ENCODE measurements around the gene TMEM163. TPM values are rescaled to one million over a fixed set of nuclear protein-coding genes. Genes with fewer than 3 reads are reported as not detected.

The TMEM163 gene
- total RNA-seq, 1 donor from 2014 or later, result 0.21 TPM

DNA sequence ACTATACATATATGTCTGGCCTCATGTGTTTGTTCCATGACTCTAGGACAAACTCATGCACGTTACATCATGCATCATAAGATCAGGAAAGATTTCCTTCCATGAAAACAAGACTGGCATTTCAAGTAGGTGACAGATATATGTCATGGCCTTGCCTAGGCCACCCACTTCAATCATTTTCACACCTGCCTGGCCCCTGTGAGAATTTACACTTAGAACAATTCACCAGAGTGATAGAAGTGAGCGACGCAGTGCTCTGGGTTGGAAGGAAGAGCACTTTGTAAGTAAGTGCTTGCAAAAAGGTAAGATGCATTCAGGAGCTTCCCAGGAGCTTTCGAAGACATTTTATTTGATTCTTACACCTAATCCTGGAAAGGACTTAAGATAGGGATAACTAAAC is 39.5 kb downstream of the TMEM163 start:
- no peak for DNase-seq (ENCODE audit: low spot score)
- peaks cover 6% of the 10 kb centered on the region for H3K9me3 Mint-ChIP-seq
- intact Hi-C loops (cut with micrococcal nuclease), result loop anchor here (5.0 kb wide), 1 partner anchor 562 kb away; no protein-coding TSS in a partner anchor
- H3K27me3 Mint-ChIP-seq (ENCODE audit: insufficient read depth), result peaks cover 17% of the 10 kb centered on the region
- peaks cover 11% of the 10 kb centered on the region for H3K36me3 Mint-ChIP-seq (ENCODE audit: low read depth)
- no peak overlapping the region for H3K27ac Mint-ChIP-seq
- peaks cover 76% of the 10 kb centered on the region for H3K4me1 Mint-ChIP-seq (ENCODE audit: low read depth)
- peak overlapping the region; percentile 8 for H3K4me3 Mint-ChIP-seq

DNA sequence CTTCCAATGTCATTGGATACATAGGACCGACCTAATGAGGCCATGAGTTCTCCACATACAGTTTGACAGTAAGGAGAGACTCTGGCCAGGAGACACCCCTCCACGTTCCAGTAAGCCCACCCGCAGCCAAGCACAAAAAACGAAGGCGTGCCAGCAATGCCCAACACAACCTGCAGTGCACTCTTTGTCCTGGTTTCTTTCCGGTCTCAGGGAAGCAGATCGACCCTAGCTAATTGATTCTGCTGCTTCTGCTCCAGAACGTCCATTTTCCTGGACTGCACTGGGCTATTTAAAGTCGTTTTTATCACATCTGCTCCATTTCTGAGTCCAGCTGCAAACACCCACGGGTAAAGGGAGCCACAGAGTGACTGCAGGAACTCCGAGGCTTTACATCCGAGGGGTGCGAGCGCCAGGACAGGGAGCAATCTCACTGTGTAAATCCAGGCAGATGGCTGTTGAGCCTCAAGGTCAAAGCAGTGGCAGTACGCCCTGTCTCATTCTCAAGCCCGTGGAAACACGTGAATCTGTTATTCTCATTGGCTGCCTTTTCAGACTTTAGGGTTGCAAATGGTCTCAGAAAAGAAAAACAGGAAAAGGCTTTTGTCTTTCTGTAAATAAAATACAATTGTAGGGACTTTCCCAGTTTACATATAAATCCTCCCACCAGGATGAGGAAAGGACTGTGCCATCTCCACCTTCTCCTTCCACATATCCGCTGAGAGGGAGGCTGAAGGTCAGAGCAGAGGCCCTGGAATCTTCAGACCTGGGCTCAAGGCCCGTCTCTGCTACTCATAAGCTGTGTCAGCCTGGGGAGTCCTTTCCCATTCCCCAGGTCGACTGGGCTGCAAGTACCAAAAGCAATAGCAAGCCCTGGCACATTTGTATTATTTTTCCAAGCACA is 40.7 kb downstream of the TMEM163 start:
- Mint-ChIP-seq H3K27ac (no peak overlapping the region), H3K4me3 (no peak overlapping the region), H3K9me3 (peaks cover 6% of the 10 kb centered on the region), H3K4me1 (ENCODE audit: low read depth) (peaks cover 70% of the 10 kb centered on the region), H3K27me3 (ENCODE audit: insufficient read depth) (peaks cover 25% of the 10 kb centered on the region), H3K36me3 (ENCODE audit: low read depth) (peaks cover 14% of the 10 kb centered on the region)
- DNase-seq (ENCODE audit: low spot score), result no peak
- intact Hi-C loops (cut with micrococcal nuclease), result loop anchor here (5.0 kb wide), 1 partner anchor 561 kb away; no protein-coding TSS in a partner anchor

DNA sequence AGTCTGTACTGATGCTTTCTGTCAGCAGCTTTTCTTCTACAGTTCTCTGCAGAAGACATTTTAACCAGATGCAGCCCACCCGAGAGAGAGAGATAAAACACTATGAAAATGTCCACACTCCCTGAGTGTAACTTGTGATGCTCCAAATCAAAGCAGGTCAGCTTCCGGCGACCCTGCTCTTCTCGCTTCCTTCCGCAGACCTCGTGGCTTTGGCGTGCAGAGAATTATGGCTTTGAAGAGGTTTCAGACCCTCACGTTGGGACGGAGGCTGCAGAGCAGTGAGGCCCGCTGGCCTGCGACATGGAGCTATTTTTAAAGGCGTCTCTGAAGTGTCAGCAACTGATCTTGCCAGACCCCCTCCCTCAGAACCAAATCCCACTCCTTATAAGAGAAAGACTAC is 41.8 kb downstream of the TMEM163 start:
- peaks cover 68% of the 10 kb centered on the region for H3K4me1 Mint-ChIP-seq (ENCODE audit: low read depth)

DNA sequence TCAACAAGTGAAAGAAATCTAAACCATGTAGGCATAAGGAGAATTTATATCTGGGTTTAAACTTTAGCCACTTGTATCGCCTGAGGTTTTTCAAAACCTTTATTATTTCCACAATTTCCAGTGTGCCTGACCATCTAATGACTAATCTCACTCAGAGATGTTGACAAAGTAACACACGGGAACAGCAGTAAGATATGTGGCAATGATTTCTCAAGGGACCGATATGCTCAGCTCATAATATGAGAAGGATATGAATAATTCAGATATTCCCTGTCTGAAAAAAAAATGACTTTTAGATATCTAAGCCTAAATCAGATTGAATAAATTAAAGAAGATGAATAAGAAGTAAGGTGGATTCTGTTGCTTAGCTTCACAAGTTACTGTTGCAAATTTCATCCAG is 43.5 kb downstream of the TMEM163 start:
- Mint-ChIP-seq H3K27me3 (ENCODE audit: insufficient read depth) (peaks cover 22% of the 10 kb centered on the region), H3K9me3 (no peaks in the 10 kb centered on the region), H3K36me3 (ENCODE audit: low read depth) (peaks cover 9% of the 10 kb centered on the region), H3K4me3 (no peak overlapping the region), H3K4me1 (ENCODE audit: low read depth) (peaks cover 71% of the 10 kb centered on the region), H3K27ac (no peak overlapping the region)
- intact Hi-C loops (cut with micrococcal nuclease), result loop anchor here (5.0 kb wide), 1 partner anchor 558 kb away; no protein-coding TSS in a partner anchor
- DNase-seq (ENCODE audit: low spot score), result no peak

More for the DNA sequence above, 41.8 kb downstream of the TMEM163 start:
- intact Hi-C loops (cut with micrococcal nuclease), result loop anchor here (5.0 kb wide), 1 partner anchor 560 kb away; no protein-coding TSS in a partner anchor
- H3K36me3 Mint-ChIP-seq (ENCODE audit: low read depth), result peaks cover 15% of the 10 kb centered on the region
- no peak for DNase-seq (ENCODE audit: low spot score)
- peaks cover 23% of the 10 kb centered on the region for H3K27me3 Mint-ChIP-seq (ENCODE audit: insufficient read depth)
- H3K9me3 Mint-ChIP-seq, result peaks cover 6% of the 10 kb centered on the region
- H3K4me3 Mint-ChIP-seq, result no peak overlapping the region
- no peak overlapping the region for H3K27ac Mint-ChIP-seq

DNA sequence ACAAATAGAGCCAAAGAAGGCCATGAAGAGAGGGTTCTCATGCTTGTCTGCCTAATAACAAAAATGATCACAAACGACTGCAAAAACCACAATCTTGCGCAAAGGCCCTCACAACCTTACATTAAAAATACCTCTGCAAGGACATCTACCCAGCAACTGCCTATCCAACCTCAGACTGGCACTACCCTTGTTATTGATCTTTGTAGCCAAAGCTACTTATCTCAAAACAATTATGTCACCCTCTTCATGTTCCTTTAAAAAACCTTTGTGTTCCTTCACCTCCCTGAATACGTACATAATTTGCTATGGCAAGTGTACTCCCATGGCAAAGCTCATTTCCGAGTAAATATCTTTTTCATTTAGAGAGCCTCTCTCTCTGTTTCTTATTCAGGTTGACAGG is 44.1 kb downstream of the TMEM163 start:
- Mint-ChIP-seq H3K4me3 (no peak overlapping the region), H3K4me1 (ENCODE audit: low read depth) (peaks cover 71% of the 10 kb centered on the region), H3K27ac (no peak overlapping the region), H3K27me3 (ENCODE audit: insufficient read depth) (peaks cover 22% of the 10 kb centered on the region), H3K36me3 (ENCODE audit: low read depth) (peaks cover 9% of the 10 kb centered on the region), H3K9me3 (no peaks in the 10 kb centered on the region)
- intact Hi-C loops (cut with micrococcal nuclease), result loop anchor here (5.0 kb wide), 1 partner anchor 557 kb away; no protein-coding TSS in a partner anchor
- no peak for DNase-seq (ENCODE audit: low spot score)

DNA sequence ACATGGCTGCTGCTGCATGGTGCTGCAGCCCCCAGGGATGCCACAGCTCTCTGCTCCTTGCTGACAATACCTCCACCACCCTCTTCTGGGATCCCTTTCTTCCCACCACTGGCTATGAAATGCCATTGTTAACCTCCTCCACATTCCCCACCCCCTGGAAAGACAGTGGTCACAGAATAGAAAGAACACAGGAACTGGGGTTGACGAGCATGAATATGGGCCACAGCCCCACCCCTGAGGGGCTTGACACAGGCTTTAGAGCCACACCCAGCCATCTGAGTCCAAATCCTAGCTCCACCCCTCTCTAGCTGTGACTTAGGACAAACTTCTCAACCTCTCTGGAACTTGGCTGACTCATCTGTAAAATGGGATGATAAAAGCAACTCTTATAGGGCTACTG is 47.3 kb downstream of the TMEM163 start:
- DNase-seq (ENCODE audit: low spot score), result no peak
- H3K4me3 Mint-ChIP-seq, result peak overlapping the region; percentile 11
- H3K36me3 Mint-ChIP-seq (ENCODE audit: low read depth), result peaks cover 4% of the 10 kb centered on the region
- intact Hi-C loops (cut with micrococcal nuclease), result no loop called here
- peak overlapping the region; percentile 21 for H3K27ac Mint-ChIP-seq
- H3K4me1 Mint-ChIP-seq (ENCODE audit: low read depth), result peaks cover 61% of the 10 kb centered on the region
- H3K9me3 Mint-ChIP-seq, result no peaks in the 10 kb centered on the region
- H3K27me3 Mint-ChIP-seq (ENCODE audit: insufficient read depth), result peaks cover 30% of the 10 kb centered on the region

DNA sequence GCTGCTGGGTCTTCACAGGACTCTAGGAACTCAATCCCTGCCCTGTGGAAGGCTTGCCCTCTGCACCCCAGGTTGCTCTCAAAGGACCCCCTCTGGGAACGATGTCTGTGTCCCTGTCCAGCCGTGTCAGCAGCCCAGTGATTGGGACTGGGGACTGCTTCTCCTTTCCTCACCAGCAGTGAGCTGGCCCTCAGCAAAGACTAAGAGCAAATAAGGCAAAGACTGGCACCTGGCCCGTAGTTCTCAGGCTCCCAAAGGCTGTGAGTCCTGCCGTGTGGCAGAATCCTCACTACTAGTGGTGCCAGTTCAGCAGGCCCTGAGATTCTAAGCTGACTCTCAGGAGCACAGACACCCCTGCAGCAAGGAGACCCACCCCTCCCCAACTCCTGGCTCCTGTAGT is 47.8 kb downstream of the TMEM163 start:
- peaks cover 59% of the 10 kb centered on the region for H3K4me1 Mint-ChIP-seq (ENCODE audit: low read depth)
- peak overlapping the region; percentile 56 for H3K4me3 Mint-ChIP-seq
- no peaks in the 10 kb centered on the region for H3K9me3 Mint-ChIP-seq
- H3K36me3 Mint-ChIP-seq (ENCODE audit: low read depth), result peaks cover 4% of the 10 kb centered on the region
- no peak for DNase-seq (ENCODE audit: low spot score)
- peaks cover 34% of the 10 kb centered on the region for H3K27me3 Mint-ChIP-seq (ENCODE audit: insufficient read depth)
- H3K27ac Mint-ChIP-seq, result peak overlapping the region; percentile 42
- intact Hi-C loops (cut with micrococcal nuclease), result loop anchor here (1.0 kb wide), 1 partner anchor 12 kb away; no protein-coding TSS in a partner anchor

DNA sequence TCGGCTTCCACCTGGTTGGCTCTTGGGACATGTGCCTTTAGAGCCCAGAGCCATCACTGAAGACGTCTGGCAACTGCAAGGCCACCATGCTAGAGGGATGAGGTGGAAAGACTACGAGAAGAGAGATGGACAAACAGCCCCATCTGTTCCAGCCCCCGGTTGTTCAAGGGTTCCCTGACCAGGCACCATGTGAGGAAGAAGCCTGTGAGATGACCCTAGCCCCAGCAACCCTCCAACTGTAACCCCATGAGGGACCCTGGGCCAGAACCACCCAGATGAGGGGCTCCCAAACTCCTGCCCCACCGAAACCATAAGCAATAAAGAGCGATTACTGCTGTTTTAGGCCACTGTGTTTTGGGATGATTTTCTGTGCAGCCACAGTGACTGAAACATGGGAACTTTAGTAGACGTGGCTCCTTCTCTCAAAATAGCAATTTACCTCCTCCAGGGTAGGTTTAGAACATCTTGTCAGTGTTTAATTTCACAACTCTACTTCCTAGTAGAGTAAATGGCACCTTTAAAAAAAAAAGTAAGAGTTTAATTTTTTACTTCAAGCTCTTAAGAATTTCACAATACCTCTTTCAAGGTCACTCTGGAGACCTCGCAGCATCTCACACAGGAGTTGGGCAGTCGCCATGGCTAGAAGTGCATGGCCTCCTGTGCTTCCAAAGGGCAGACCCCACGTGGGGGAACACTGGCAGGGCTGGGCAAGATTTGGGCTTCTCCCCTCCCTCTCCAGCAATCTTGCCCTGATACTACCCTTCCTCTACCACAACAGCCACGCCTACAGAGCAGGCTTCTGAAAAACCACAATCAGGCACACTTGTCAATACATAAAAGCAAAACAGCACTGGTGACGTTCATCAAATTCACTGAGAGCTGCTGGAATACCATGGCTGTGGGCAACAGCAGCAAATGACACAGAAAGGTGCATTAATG is 48.8 kb downstream of the TMEM163 start:
- peaks cover 35% of the 10 kb centered on the region for H3K27me3 Mint-ChIP-seq (ENCODE audit: insufficient read depth)
- intact Hi-C loops (cut with micrococcal nuclease), result loop anchor here (1.0 to 5.0 kb wide), 6 partner anchors 13 to 548 kb away; partner anchors contain the start of gene RAB3GAP1
- no peaks in the 10 kb centered on the region for H3K9me3 Mint-ChIP-seq
- H3K4me3 Mint-ChIP-seq, result peak overlapping the region; percentile 27
- DNase-seq (ENCODE audit: low spot score), result peak; percentile 44
- peaks cover 4% of the 10 kb centered on the region for H3K36me3 Mint-ChIP-seq (ENCODE audit: low read depth)
- H3K27ac Mint-ChIP-seq, result peak overlapping the region; percentile 27
- peaks cover 59% of the 10 kb centered on the region for H3K4me1 Mint-ChIP-seq (ENCODE audit: low read depth)

DNA sequence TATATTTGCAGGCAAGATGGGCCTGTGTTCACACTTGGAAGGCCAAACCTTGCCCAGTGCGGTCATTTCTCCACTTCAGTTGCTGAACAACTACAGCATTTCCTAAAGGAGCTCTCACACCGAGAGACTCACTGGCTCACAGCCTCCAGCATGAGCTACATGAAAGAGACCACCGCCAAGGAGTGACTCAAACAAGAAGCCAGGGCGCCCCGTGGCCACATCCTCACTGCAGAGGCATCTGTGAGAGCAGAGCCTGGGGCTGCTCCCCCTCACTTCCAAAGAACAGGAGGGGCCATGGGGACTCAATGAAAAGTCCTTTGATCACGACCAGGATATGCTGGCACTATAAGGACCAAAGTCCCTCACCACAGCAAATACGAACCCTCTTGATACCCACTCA is 50.0 kb downstream of the TMEM163 start:
- peaks cover 34% of the 10 kb centered on the region for H3K27me3 Mint-ChIP-seq (ENCODE audit: insufficient read depth)
- H3K4me1 Mint-ChIP-seq (ENCODE audit: low read depth), result peaks cover 59% of the 10 kb centered on the region
- H3K27ac Mint-ChIP-seq, result peak overlapping the region; percentile 47
- peak; percentile 74 for DNase-seq (ENCODE audit: low spot score)
- peak overlapping the region; percentile 37 for H3K4me3 Mint-ChIP-seq
- intact Hi-C loops (cut with micrococcal nuclease), result loop anchor here (2.0 to 5.0 kb wide), 5 partner anchors 43 to 547 kb away; partner anchors contain the start of gene RAB3GAP1
- peaks cover 4% of the 10 kb centered on the region for H3K36me3 Mint-ChIP-seq (ENCODE audit: low read depth)
- H3K9me3 Mint-ChIP-seq, result no peaks in the 10 kb centered on the region

DNA sequence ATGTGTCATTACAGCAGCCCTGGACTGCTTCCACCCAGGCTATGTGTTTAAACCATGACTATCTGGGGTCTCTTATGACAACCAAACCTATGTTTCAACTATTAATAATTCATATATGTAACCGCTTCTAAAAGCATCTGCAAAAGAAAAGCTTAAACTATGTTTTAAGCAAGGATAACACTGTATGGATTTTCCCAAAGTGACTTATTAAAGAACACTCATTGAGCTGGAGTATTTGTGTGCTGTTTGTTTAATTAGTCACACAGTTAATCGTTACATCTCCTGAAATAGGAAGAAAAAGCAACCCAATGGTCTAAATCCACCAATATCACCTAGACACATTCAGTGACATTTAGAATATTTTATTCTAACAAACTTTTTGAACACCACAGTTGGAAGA is 51.3 kb downstream of the TMEM163 start:
- peaks cover 49% of the 10 kb centered on the region for H3K4me1 Mint-ChIP-seq (ENCODE audit: low read depth)

DNA sequence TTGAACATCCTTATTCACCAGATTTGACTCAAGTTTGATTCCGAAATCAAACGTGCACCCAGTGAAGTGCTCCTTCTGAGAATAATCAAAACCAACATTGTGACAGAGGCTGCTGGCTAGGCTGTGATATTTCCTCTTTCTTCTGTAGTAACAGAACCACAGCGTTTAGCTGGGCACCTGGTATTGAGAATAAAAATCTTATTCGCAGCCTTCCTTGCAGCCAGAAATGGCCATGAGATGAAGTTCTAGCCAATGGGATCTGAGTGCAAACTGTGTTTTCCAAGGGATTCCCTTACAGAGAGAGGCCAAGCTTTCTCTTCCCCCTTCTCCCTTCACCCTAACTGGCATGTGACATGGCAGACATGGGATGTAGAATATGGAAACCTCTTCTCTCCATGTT is 51.7 kb downstream of the TMEM163 start:
- no peaks in the 10 kb centered on the region for H3K36me3 Mint-ChIP-seq (ENCODE audit: low read depth)
- H3K27me3 Mint-ChIP-seq (ENCODE audit: insufficient read depth), result peaks cover 33% of the 10 kb centered on the region
- intact Hi-C loops (cut with micrococcal nuclease), result loop anchor here (5.0 kb wide), 2 partner anchors 45 to 545 kb away; no protein-coding TSS in a partner anchor
- H3K27ac Mint-ChIP-seq, result no peak overlapping the region
- no peak overlapping the region for H3K4me3 Mint-ChIP-seq
- peaks cover 46% of the 10 kb centered on the region for H3K4me1 Mint-ChIP-seq (ENCODE audit: low read depth)
- DNase-seq (ENCODE audit: low spot score), result no peak
- no peaks in the 10 kb centered on the region for H3K9me3 Mint-ChIP-seq

More for the DNA sequence above, 51.3 kb downstream of the TMEM163 start:
- Mint-ChIP-seq H3K27me3 (ENCODE audit: insufficient read depth) (peaks cover 32% of the 10 kb centered on the region), H3K27ac (no peak overlapping the region), H3K9me3 (no peaks in the 10 kb centered on the region), H3K36me3 (ENCODE audit: low read depth) (no peaks in the 10 kb centered on the region), H3K4me3 (no peak overlapping the region)
- no peak for DNase-seq (ENCODE audit: low spot score)
- intact Hi-C loops (cut with micrococcal nuclease), result loop anchor here (5.0 kb wide), 2 partner anchors 45 to 545 kb away; no protein-coding TSS in a partner anchor
